ENCODE results near the gene RAB37.

Gene RAB37

GRCh38 chr17:74744714-74745547, 7.9 kb downstream of the RAB37 start:
- DNase-seq (ENCODE audit: low read depth in 2 of 2, low spot score in 1 of 2), result peak; percentile 57 to 70

- DNase-seq (ENCODE audit: low read depth in 2 of 2, low spot score in 1 of 2), result no peak
Observed at GRCh38 chr17:74745548-74746177, 8.6 kb downstream of the RAB37 start.

GRCh38 chr17:74746376-74746775, 9.3 kb downstream of the RAB37 start:
- no peak for DNase-seq (ENCODE audit: low read depth in 2 of 2, low spot score in 1 of 2)

GRCh38 chr17:74746922-74747321, 9.9 kb downstream of the RAB37 start:
- DNase-seq (ENCODE audit: low read depth in 2 of 2, low spot score in 1 of 2), result no peak

- no peak for DNase-seq (ENCODE audit: low read depth in 2 of 2, low spot score in 1 of 2)
Observed at GRCh38 chr17:74748279-74748528, 11.1 kb downstream of the RAB37 start.

- DNase-seq (ENCODE audit: low read depth in 2 of 2, low spot score in 1 of 2), result peak; percentile 74 to 89
Observed at GRCh38 chr17:74748529-74749278, 11.6 kb downstream of the RAB37 start, which contains the start of gene NHERF1. Gene NHERF1, plus strand, starts transcription at chr17:74748628. Its CDS starts 219 bp downstream, at chr17:74748847.

- no peak for DNase-seq (ENCODE audit: low read depth in 2 of 2, low spot score in 1 of 2)
Observed at GRCh38 chr17:74749279-74750038, 12.4 kb downstream of the RAB37 start.

- no peak for DNase-seq (ENCODE audit: low read depth in 2 of 2, low spot score in 1 of 2)
Observed at GRCh38 chr17:74750039-74750326, 12.9 kb downstream of the RAB37 start.

- no peak for DNase-seq (ENCODE audit: low read depth in 2 of 2, low spot score in 1 of 2)
Observed at GRCh38 chr17:74750327-74751069, 13.4 kb downstream of the RAB37 start.

GRCh38 chr17:74752415-74752814, 15.4 kb downstream of the RAB37 start:
- DNase-seq (ENCODE audit: low read depth in 2 of 2, low spot score in 1 of 2), result no peak

- DNase-seq (ENCODE audit: low read depth in 2 of 2, low spot score in 1 of 2), result no peak
Observed at GRCh38 chr17:74752822-74753401, 15.9 kb downstream of the RAB37 start.

GRCh38 chr17:74754832-74755231, 17.8 kb downstream of the RAB37 start:
- no peak for DNase-seq (ENCODE audit: low read depth in 2 of 2, low spot score in 1 of 2)

- DNase-seq (ENCODE audit: low read depth in 2 of 2, low spot score in 1 of 2), result no peak
Observed at GRCh38 chr17:74755533-74755932, 18.5 kb downstream of the RAB37 start.

GRCh38 chr17:74756891-74757290, 19.8 kb downstream of the RAB37 start:
- DNase-seq (ENCODE audit: low read depth in 2 of 2, low spot score in 1 of 2), result no peak

- DNase-seq (ENCODE audit: low read depth in 2 of 2, low spot score in 1 of 2), result no peak
Observed at GRCh38 chr17:74757502-74757901, 20.4 kb downstream of the RAB37 start.

- DNase-seq (ENCODE audit: low read depth in 2 of 2, low spot score in 1 of 2), result no peak
Observed at GRCh38 chr17:74757931-74758847, 21.1 kb downstream of the RAB37 start.

GRCh38 chr17:74758848-74759168, 21.8 kb downstream of the RAB37 start:
- no peak for DNase-seq (ENCODE audit: low read depth in 2 of 2, low spot score in 1 of 2)

- DNase-seq (ENCODE audit: low read depth in 2 of 2, low spot score in 1 of 2), result no peak
Observed at GRCh38 chr17:74759243-74759801, 22.3 kb downstream of the RAB37 start.

- no peak for DNase-seq (ENCODE audit: low read depth in 2 of 2, low spot score in 1 of 2)
Observed at GRCh38 chr17:74759941-74760340, 22.9 kb downstream of the RAB37 start.

All from stimulated activated CD8-positive, alpha-beta memory T cell treated with anti-CD3 and anti-CD28 coated beads, Interleukin-4, amount 100 ng/mL, for 4 hours (primary cell).